Activated CD4-positive, alpha-beta memory T cell treated with anti-CD3 and anti-CD28 coated beads, Interleukin-2, amount 10 ng/mL, durations not matched to agents 7 days and 5 days (primary cell): ENCODE data around the gene ICE2. TPM values are rescaled to one million over a fixed set of nuclear protein-coding genes. Genes with fewer than 3 reads are reported as not detected.

Source experiments
- CTCF ChIA-PET: fragments of 350-600 bp; sonication (Branson Sonifier 250); formaldehyde crosslinking; loops from one replicate; lab custom pipeline; 2021; ENCODE audit warnings: antibody characterized with exemption, inconsistent platforms; lab: Charles Lee
- POLR2A ChIA-PET: fragments of 350-600 bp; sonication (Branson Sonifier 250); formaldehyde crosslinking; loops from one replicate; lab custom pipeline; 2021; ENCODE audit warnings: antibody characterized with exemption; lab: Charles Lee
- DNase-seq: peaks from one replicate; pipeline ENCODE4 v3.0.0-alpha.2; 2020
- H3K27ac Mint-ChIP-seq: one replicate; pipeline ENCODE4 v1.8.0; 2021; ENCODE audit warnings: mild to moderate bottlenecking, mixed read lengths
- H3K27me3 Mint-ChIP-seq: one replicate; pipeline ENCODE4 v1.8.0; 2021; ENCODE audit warnings: mixed read lengths
- H3K36me3 Mint-ChIP-seq: one replicate; pipeline ENCODE4 v1.8.0; 2021; ENCODE audit warnings: low read depth, mixed read lengths
- H3K4me1 Mint-ChIP-seq: one replicate; pipeline ENCODE4 v1.8.0; 2021; ENCODE audit warnings: mixed read lengths
- H3K4me3 Mint-ChIP-seq: one replicate; pipeline ENCODE4 v1.8.0; 2021; ENCODE audit warnings: mild to moderate bottlenecking, mixed read lengths
- H3K9me3 Mint-ChIP-seq: one replicate; pipeline ENCODE4 v1.8.0; 2021; ENCODE audit warnings: mixed read lengths
- total RNA-seq, 2 experiments: library from RNA; stranded (reverse); gene quantifications; one replicate each; pipeline ENCODE4 v1.2.3, GENCODE V29; 2021

The ICE2 gene
- total RNA-seq, 2 experiments from 2014 or later, result 56.9 to 60.4 TPM

- Mint-ChIP-seq H3K27me3 (no peaks in the 10 kb centered on the region), H3K27ac (no peak overlapping the region), H3K4me3 (no peak overlapping the region), H3K9me3 (no peaks in the 10 kb centered on the region), H3K36me3 (peaks cover 11% of the 10 kb centered on the region), H3K4me1 (peaks cover 1% of the 10 kb centered on the region)
- no peak for DNase-seq
- ChIA-PET POLR2A (interaction anchor here (1.4 kb wide), 1 partner anchor 11 kb away, joined by 4 read pairs; no protein-coding TSS in a partner anchor), CTCF (no interaction called here)
Observed at GRCh38 chr15:60486742-60487141, 7.8 kb upstream of the ICE2 start.

- H3K36me3 Mint-ChIP-seq, result peaks cover 8% of the 10 kb centered on the region
- DNase-seq, result no peak
- POLR2A ChIA-PET, result no interaction called here
- H3K27ac Mint-ChIP-seq, result no peak overlapping the region
- no peak overlapping the region for H3K4me3 Mint-ChIP-seq
- H3K9me3 Mint-ChIP-seq, result no peaks in the 10 kb centered on the region
- CTCF ChIA-PET, result no interaction called here
- H3K4me1 Mint-ChIP-seq, result peaks cover 8% of the 10 kb centered on the region
- H3K27me3 Mint-ChIP-seq, result no peaks in the 10 kb centered on the region
Observed at GRCh38 chr15:60485365-60486055, 6.6 kb upstream of the ICE2 start.

- no peak overlapping the region for H3K27ac Mint-ChIP-seq
- no peak overlapping the region for H3K4me3 Mint-ChIP-seq
- peaks cover 12% of the 10 kb centered on the region for H3K36me3 Mint-ChIP-seq
- H3K27me3 Mint-ChIP-seq, result no peaks in the 10 kb centered on the region
- H3K9me3 Mint-ChIP-seq, result no peaks in the 10 kb centered on the region
- peaks cover 28% of the 10 kb centered on the region for H3K4me1 Mint-ChIP-seq
- DNase-seq, result no peak
- CTCF ChIA-PET, result interaction anchor here (1.0 kb wide), 1 partner anchor 38 kb away, joined by 6 read pairs; no protein-coding TSS in a partner anchor
- POLR2A ChIA-PET, result no interaction called here
Observed at GRCh38 chr15:60483042-60483441, 4.1 kb upstream of the ICE2 start.

GRCh38 chr15:60480888-60481287 is 1.9 kb upstream of the ICE2 start:
- POLR2A ChIA-PET, result interaction anchor here (0.7 to 1.6 kb wide), 4 partner anchors 13 to 100 kb away, joined by 3 to 4 read pairs (median 4); partner anchors contain the start of gene ANXA2
- peaks cover 22% of the 10 kb centered on the region for H3K36me3 Mint-ChIP-seq
- H3K4me1 Mint-ChIP-seq, result peaks cover 50% of the 10 kb centered on the region
- H3K4me3 Mint-ChIP-seq, result no peak overlapping the region
- H3K27me3 Mint-ChIP-seq, result no peaks in the 10 kb centered on the region
- no peak overlapping the region for H3K27ac Mint-ChIP-seq
- no peaks in the 10 kb centered on the region for H3K9me3 Mint-ChIP-seq
- CTCF ChIA-PET, result interaction anchor here (1.3 kb wide), 1 partner anchor 9 kb away, joined by 3 read pairs; no protein-coding TSS in a partner anchor
- no peak for DNase-seq

GRCh38 chr15:60480149-60480548 is 1.2 kb upstream of the ICE2 start:
- peak overlapping the region; percentile 97 for H3K27ac Mint-ChIP-seq
- no peak for DNase-seq
- H3K4me1 Mint-ChIP-seq, result peaks cover 50% of the 10 kb centered on the region
- ChIA-PET POLR2A (interaction anchor here (0.7 to 3.3 kb wide), 21 partner anchors 9 to 792 kb away, joined by 3 to 50 read pairs (median 3); partner anchors contain the start of gene ANXA2), CTCF (interaction anchor here (0.6 to 1.6 kb wide), 5 partner anchors 9 to 105 kb away, joined by 3 to 12 read pairs (median 5); partner anchors contain the start of gene ANXA2)
- no peaks in the 10 kb centered on the region for H3K27me3 Mint-ChIP-seq
- H3K36me3 Mint-ChIP-seq, result peaks cover 22% of the 10 kb centered on the region
- no peaks in the 10 kb centered on the region for H3K9me3 Mint-ChIP-seq
- H3K4me3 Mint-ChIP-seq, result peak overlapping the region; percentile 98

- ChIA-PET CTCF (interaction anchor here (0.6 to 1.6 kb wide), 6 partner anchors 17 to 106 kb away, joined by 3 to 12 read pairs (median 4); partner anchors contain the start of gene ANXA2), POLR2A (interaction anchor here (0.7 to 3.3 kb wide), 32 partner anchors 10 to 791 kb away, joined by 3 to 50 read pairs (median 3); partner anchors contain the start of gene ANXA2)
- peak overlapping the region; percentile 97 for H3K27ac Mint-ChIP-seq
- H3K27me3 Mint-ChIP-seq, result no peaks in the 10 kb centered on the region
- peaks cover 27% of the 10 kb centered on the region for H3K36me3 Mint-ChIP-seq
- peak overlapping the region; percentile 98 for H3K4me3 Mint-ChIP-seq
- H3K4me1 Mint-ChIP-seq, result peaks cover 55% of the 10 kb centered on the region
- peak; percentile 25 for DNase-seq
- no peaks in the 10 kb centered on the region for H3K9me3 Mint-ChIP-seq
Observed at GRCh38 chr15:60479361-60480110, 594 bp upstream of the ICE2 start.

- CTCF ChIA-PET, result interaction anchor here (1.2 to 1.7 kb wide), 2 partner anchors 24 to 43 kb away, joined by 4 read pairs; no protein-coding TSS in a partner anchor
- DNase-seq, result no peak
- no peaks in the 10 kb centered on the region for H3K9me3 Mint-ChIP-seq
- POLR2A ChIA-PET, result interaction anchor here (0.7 to 3.3 kb wide), 32 partner anchors 9 to 674 kb away, joined by 3 to 50 read pairs (median 4); partner anchors contain the start of gene ANXA2
- peaks cover 59% of the 10 kb centered on the region for H3K4me1 Mint-ChIP-seq
- H3K27ac Mint-ChIP-seq, result peak overlapping the region; percentile 97
- H3K27me3 Mint-ChIP-seq, result no peaks in the 10 kb centered on the region
- H3K4me3 Mint-ChIP-seq, result peak overlapping the region; percentile 98
- H3K36me3 Mint-ChIP-seq, result peaks cover 33% of the 10 kb centered on the region
Observed at GRCh38 chr15:60477916-60478565, 901 bp downstream of the ICE2 start.

- Mint-ChIP-seq H3K4me3 (peak overlapping the region; percentile 98), H3K27ac (no peak overlapping the region), H3K9me3 (no peaks in the 10 kb centered on the region), H3K4me1 (peaks cover 61% of the 10 kb centered on the region), H3K36me3 (peaks cover 39% of the 10 kb centered on the region), H3K27me3 (no peaks in the 10 kb centered on the region)
- ChIA-PET CTCF (interaction anchor here (1.7 kb wide), 1 partner anchor 25 kb away, joined by 4 read pairs; no protein-coding TSS in a partner anchor), POLR2A (interaction anchor here (0.5 to 3.3 kb wide), 7 partner anchors 8 to 244 kb away, joined by 3 to 50 read pairs (median 4); partner anchors contain the start of gene ANXA2)
- no peak for DNase-seq
Observed at GRCh38 chr15:60477164-60477563, 1.8 kb downstream of the ICE2 start.

- no peak overlapping the region for H3K27ac Mint-ChIP-seq
- H3K4me3 Mint-ChIP-seq, result no peak overlapping the region
- no peaks in the 10 kb centered on the region for H3K9me3 Mint-ChIP-seq
- no peaks in the 10 kb centered on the region for H3K27me3 Mint-ChIP-seq
- H3K36me3 Mint-ChIP-seq, result peaks cover 39% of the 10 kb centered on the region
- no peak for DNase-seq
- CTCF ChIA-PET, result interaction anchor here (1.1 kb wide), 1 partner anchor 115 kb away, joined by 3 read pairs; no protein-coding TSS in a partner anchor
- H3K4me1 Mint-ChIP-seq, result peaks cover 61% of the 10 kb centered on the region
- POLR2A ChIA-PET, result interaction anchor here (0.5 to 1.2 kb wide), 3 partner anchors 73 to 244 kb away, joined by 3 to 4 read pairs (median 3); no protein-coding TSS in a partner anchor
Observed at GRCh38 chr15:60476713-60477112, 2.2 kb downstream of the ICE2 start.

GRCh38 chr15:60473135-60473534 is 5.8 kb downstream of the ICE2 start:
- POLR2A ChIA-PET, result no interaction called here

GRCh38 chr15:60471314-60471713 is 7.6 kb downstream of the ICE2 start:
- H3K4me3 Mint-ChIP-seq, result no peak overlapping the region
- POLR2A ChIA-PET, result interaction anchor here (1.6 kb wide), 1 partner anchor 73 kb away, joined by 8 read pairs; the partner anchor contains the start of gene ANXA2

More at GRCh38 chr15:60473135-60473534, 5.8 kb downstream of the ICE2 start:
- H3K9me3 Mint-ChIP-seq, result no peaks in the 10 kb centered on the region
- H3K27ac Mint-ChIP-seq, result no peak overlapping the region
- no peak overlapping the region for H3K4me3 Mint-ChIP-seq
- no peaks in the 10 kb centered on the region for H3K27me3 Mint-ChIP-seq
- DNase-seq, result no peak
- CTCF ChIA-PET, result no interaction called here
- peaks cover 44% of the 10 kb centered on the region for H3K4me1 Mint-ChIP-seq
- peaks cover 53% of the 10 kb centered on the region for H3K36me3 Mint-ChIP-seq

More at GRCh38 chr15:60471314-60471713, 7.6 kb downstream of the ICE2 start:
- H3K36me3 Mint-ChIP-seq, result peaks cover 53% of the 10 kb centered on the region
- H3K9me3 Mint-ChIP-seq, result no peaks in the 10 kb centered on the region
- CTCF ChIA-PET, result interaction anchor here (1.5 kb wide), 1 partner anchor 112 kb away, joined by 3 read pairs; no protein-coding TSS in a partner anchor
- DNase-seq, result no peak
- no peak overlapping the region for H3K27ac Mint-ChIP-seq
- no peaks in the 10 kb centered on the region for H3K27me3 Mint-ChIP-seq
- H3K4me1 Mint-ChIP-seq, result peaks cover 26% of the 10 kb centered on the region
